HepG2 (cell line): ENCODE results near the gene PDZD7. TPM values are rescaled to one million over a fixed set of nuclear protein-coding genes. Genes with fewer than 3 reads are reported as not detected.

Experiments
- ATF3 ChIP-seq: sonication (generic); formaldehyde crosslinking; IDR thresholded peaks from 2 replicates; pipeline ENCODE4 v1.4.0; 2020; ENCODE audit warnings: missing genetic modification reagents
- ATM ChIP-seq: fragments of 450-650 bp; IDR thresholded peaks from 2 replicates; pipeline ENCODE4 v1.7.1; 2017; ENCODE audit warnings: mild to moderate bottlenecking, borderline replicate concordance
- CCAR2 ChIP-seq: fragments of 200-400 bp; formaldehyde crosslinking; optimal IDR thresholded peaks from 2 replicates; pipeline ENCODE3; 2018; ENCODE audit warnings: low read depth, mild to moderate bottlenecking, low read length, moderate library complexity
- CREM ChIP-seq, 2 experiments: sonication (generic) in 1 of 2; formaldehyde crosslinking in 1 of 2; IDR thresholded peaks; 2 replicates each; pipeline versions ENCODE4 v1.4.0 to v1.6.1; 2016 to 2020; ENCODE audit warnings: antibody characterized with exemption in 1 of 2, mild to moderate bottlenecking in 1 of 2, missing genetic modification reagents in 1 of 2
- ERF ChIP-seq: IDR thresholded peaks from 2 replicates; pipeline ENCODE4 v1.6.1; 2018; ENCODE audit warnings: missing biosample characterization, missing genetic modification reagents
- FLYWCH1 ChIP-seq: sonication (generic); formaldehyde crosslinking; IDR thresholded peaks from 2 replicates; pipeline ENCODE4 v1.8.1; 2023; ENCODE audit warnings: mild to moderate bottlenecking, missing genetic modification reagents
- HMGXB4 ChIP-seq, 2 experiments: sonication (generic) in 1 of 2; formaldehyde crosslinking in 1 of 2; IDR thresholded peaks; 2 replicates each; pipeline versions ENCODE4 v1.4.0 to v1.6.1; 2018 to 2020; ENCODE audit warnings: missing genetic modification reagents in 2 of 2, borderline replicate concordance in 1 of 2, low read depth in 1 of 2, mild to moderate bottlenecking in 1 of 2, missing biosample characterization in 1 of 2
- KAT2B ChIP-seq: fragments of 150-350 bp; IDR thresholded peaks from 2 replicates; pipeline ENCODE4 v1.6.1; 2014; ENCODE audit warnings: low read depth, low read length, borderline replicate concordance
- MAFF ChIP-seq: IDR thresholded peaks from 2 replicates; pipeline ENCODE4 v1.6.1; 2011; ENCODE audit warnings: low read depth, low read length, improper control_type of control experiment
- MIER3 ChIP-seq: IDR thresholded peaks from 2 replicates; pipeline ENCODE4 v1.6.1; 2016; ENCODE audit warnings: missing compliant biosample characterization, borderline replicate concordance
- MLLT10 ChIP-seq: sonication (generic); formaldehyde crosslinking; IDR thresholded peaks from 2 replicates; pipeline ENCODE4 v1.4.0; 2020; ENCODE audit warnings: missing genetic modification reagents
- NBN ChIP-seq: fragments of 450-650 bp; conservative IDR thresholded peaks from 2 replicates; pipeline ENCODE4 v1.6.1; 2017
- NPAS2 ChIP-seq: sonication (generic); formaldehyde crosslinking; IDR thresholded peaks from 2 replicates; pipeline ENCODE4 v1.8.0; 2022; ENCODE audit warnings: mild to moderate bottlenecking, missing genetic modification reagents, borderline replicate concordance
- NR3C1 ChIP-seq: sonication (generic); formaldehyde crosslinking; IDR thresholded peaks from 2 replicates; pipeline ENCODE4 v1.4.0; 2020; ENCODE audit warnings: missing genetic modification reagents
- PHB2 ChIP-seq: fragments of 450-650 bp; IDR thresholded peaks from 2 replicates; pipeline ENCODE4 v1.6.1; 2018; ENCODE audit not compliant: partially characterized antibody
- PLRG1 ChIP-seq: fragments of 450-650 bp; conservative IDR thresholded peaks from 2 replicates; pipeline ENCODE4 v1.6.1; 2016
- POGZ ChIP-seq: sonication (generic); formaldehyde crosslinking; IDR thresholded peaks from 2 replicates; pipeline ENCODE4 v1.4.0; 2020; ENCODE audit warnings: mild to moderate bottlenecking, missing genetic modification reagents
- PPARG ChIP-seq: conservative IDR thresholded peaks from 2 replicates; pipeline ENCODE4 v1.6.1; 2016; ENCODE audit warnings: missing biosample characterization, missing genetic modification reagents
- RELA ChIP-seq: sonication (generic); formaldehyde crosslinking; IDR thresholded peaks from 2 replicates; pipeline ENCODE4 v1.4.0; 2020; ENCODE audit warnings: missing genetic modification reagents
- ZBTB7B ChIP-seq: sonication (generic); formaldehyde crosslinking; IDR thresholded peaks from 2 replicates; pipeline ENCODE4 v1.4.0; 2020; ENCODE audit warnings: missing genetic modification reagents
- ZKSCAN8 ChIP-seq: IDR thresholded peaks from 2 replicates; pipeline ENCODE4 v1.6.1; 2016; ENCODE audit warnings: borderline replicate concordance, missing genetic modification reagents, missing compliant biosample characterization
- ZNF121 ChIP-seq: sonication (generic); formaldehyde crosslinking; IDR thresholded peaks from 2 replicates; pipeline ENCODE4 v1.5.0; 2020; ENCODE audit warnings: mild to moderate bottlenecking, missing genetic modification reagents
- ZNF616 ChIP-seq: sonication (generic); formaldehyde crosslinking; IDR thresholded peaks from 2 replicates; pipeline ENCODE4 v1.5.0; 2020; ENCODE audit warnings: low read depth, mild to moderate bottlenecking, missing genetic modification reagents
- ZNF746 ChIP-seq: sonication (generic); formaldehyde crosslinking; IDR thresholded peaks from 2 replicates; pipeline ENCODE4 v1.8.0; 2022; ENCODE audit warnings: mild to moderate bottlenecking, missing genetic modification reagents
- ZNF839 ChIP-seq: sonication (generic); formaldehyde crosslinking; IDR thresholded peaks from 2 replicates; pipeline ENCODE4 v1.4.0; 2020; ENCODE audit warnings: missing genetic modification reagents, mild to moderate bottlenecking, borderline replicate concordance
- ZNF891 ChIP-seq: sonication (generic); formaldehyde crosslinking; IDR thresholded peaks from 2 replicates; pipeline ENCODE4 v1.5.0; 2020; ENCODE audit warnings: mild to moderate bottlenecking, missing genetic modification reagents
- polyA plus RNA-seq, 8 experiments: library from polyadenylated mRNA; depleted of rRNA in 3 of 8; stranded (reverse) in 7 of 8; unstranded in 1 of 8; fragments of >200 nt; fragmentation: Illumina TruSeq in 4 of 8; extraction: Trizol in 4 of 8; gene quantifications; 2 replicates each; pipeline versions ENCODE4 v1.2.1 to v1.2.3, GENCODE V29; 2011 to 2016; ENCODE audit warnings: low read depth in 4 of 8, missing spikeins in 1 of 8, mixed read lengths in 1 of 8; ENCODE audit not compliant: insufficient read depth in 1 of 8
- total RNA-seq, 5 experiments: library from RNA; depleted of rRNA; stranded (reverse); fragments of >200 nt; fragmentation: Illumina TruSeq; extraction: Trizol; gene quantifications; 2 replicates each; pipeline ENCODE4 v1.2.3, GENCODE V29; 2016; ENCODE audit warnings: low read depth in 1 of 5
- TF ChIP-seq, protein P1 (sequence below): sonication (generic); formaldehyde crosslinking; conservative IDR thresholded peaks from 2 replicates; pipeline ENCODE4 v1.4.0; 2020; ENCODE audit warnings: mild to moderate bottlenecking, missing genetic modification reagents, moderate library complexity

PDZD7 gene
- total and polyA plus RNA-seq, 2 of the 13 experiments (the other 11 are each of a cell fraction or from before 2014, with no cell fraction given) = 0.58 to 0.73 TPM

GRCh38 chr10:101008823-101009423 is 22.0 kb downstream of the PDZD7 start (continued):
- TF ChIP-seq, protein P1, sequence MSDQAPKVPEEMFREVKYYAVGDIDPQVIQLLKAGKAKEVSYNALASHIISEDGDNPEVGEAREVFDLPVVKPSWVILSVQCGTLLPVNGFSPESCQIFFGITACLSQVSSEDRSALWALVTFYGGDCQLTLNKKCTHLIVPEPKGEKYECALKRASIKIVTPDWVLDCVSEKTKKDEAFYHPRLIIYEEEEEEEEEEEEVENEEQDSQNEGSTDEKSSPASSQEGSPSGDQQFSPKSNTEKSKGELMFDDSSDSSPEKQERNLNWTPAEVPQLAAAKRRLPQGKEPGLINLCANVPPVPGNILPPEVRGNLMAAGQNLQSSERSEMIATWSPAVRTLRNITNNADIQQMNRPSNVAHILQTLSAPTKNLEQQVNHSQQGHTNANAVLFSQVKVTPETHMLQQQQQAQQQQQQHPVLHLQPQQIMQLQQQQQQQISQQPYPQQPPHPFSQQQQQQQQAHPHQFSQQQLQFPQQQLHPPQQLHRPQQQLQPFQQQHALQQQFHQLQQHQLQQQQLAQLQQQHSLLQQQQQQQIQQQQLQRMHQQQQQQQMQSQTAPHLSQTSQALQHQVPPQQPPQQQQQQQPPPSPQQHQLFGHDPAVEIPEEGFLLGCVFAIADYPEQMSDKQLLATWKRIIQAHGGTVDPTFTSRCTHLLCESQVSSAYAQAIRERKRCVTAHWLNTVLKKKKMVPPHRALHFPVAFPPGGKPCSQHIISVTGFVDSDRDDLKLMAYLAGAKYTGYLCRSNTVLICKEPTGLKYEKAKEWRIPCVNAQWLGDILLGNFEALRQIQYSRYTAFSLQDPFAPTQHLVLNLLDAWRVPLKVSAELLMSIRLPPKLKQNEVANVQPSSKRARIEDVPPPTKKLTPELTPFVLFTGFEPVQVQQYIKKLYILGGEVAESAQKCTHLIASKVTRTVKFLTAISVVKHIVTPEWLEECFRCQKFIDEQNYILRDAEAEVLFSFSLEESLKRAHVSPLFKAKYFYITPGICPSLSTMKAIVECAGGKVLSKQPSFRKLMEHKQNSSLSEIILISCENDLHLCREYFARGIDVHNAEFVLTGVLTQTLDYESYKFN (CRISPR knock-in tag) = peak; percentile 55; the same call in 1 of the 2 replicates
- TF ChIP-seq ATF3 (CRISPR knock-in tag) (no peak), ZNF891 (peak; percentile 67), ZNF746 (CRISPR knock-in tag) (0 out of 2 replicates have a peak, but pooled peaks have one; percentile 48), MIER3 (CRISPR knock-in tag) (no peak), PHB2 (no peak), PLRG1 (no peak), MAFF (no peak), CREM (IDR thresholded peaks at IDR 0.05) (no peak; the same call in 1 of the 2 replicates), CREM (CRISPR knock-in tag; IDR thresholded peaks at IDR 0.05) (no peak), PPARG (CRISPR knock-in tag) (0 out of 2 replicates have a peak, but pooled peaks have one; percentile 20), ZNF121 (no peak), FLYWCH1 (CRISPR knock-in tag) (no peak), ZNF839 (CRISPR knock-in tag) (no peak), NPAS2 (CRISPR knock-in tag) (no peak), MLLT10 (no peak), ERF (no peak), NBN (no peak), NR3C1 (CRISPR knock-in tag) (no peak), ZNF616 (CRISPR knock-in tag) (no peak), ZBTB7B (peak; percentile 29; the same call in 1 of the 2 replicates), ZKSCAN8 (CRISPR knock-in tag) (no peak), KAT2B (no peak), RELA (CRISPR knock-in tag) (no peak), ATM (no peak), HMGXB4 (CRISPR knock-in tag; IDR thresholded peaks at IDR 0.05; ENCODE audit: borderline replicate concordance in 1 of 2, low read depth in 1 of 2) (no peak), POGZ (CRISPR knock-in tag) (no peak), CCAR2 (no peak)
